ENCODE data around the gene JKAMP.

DNA sequence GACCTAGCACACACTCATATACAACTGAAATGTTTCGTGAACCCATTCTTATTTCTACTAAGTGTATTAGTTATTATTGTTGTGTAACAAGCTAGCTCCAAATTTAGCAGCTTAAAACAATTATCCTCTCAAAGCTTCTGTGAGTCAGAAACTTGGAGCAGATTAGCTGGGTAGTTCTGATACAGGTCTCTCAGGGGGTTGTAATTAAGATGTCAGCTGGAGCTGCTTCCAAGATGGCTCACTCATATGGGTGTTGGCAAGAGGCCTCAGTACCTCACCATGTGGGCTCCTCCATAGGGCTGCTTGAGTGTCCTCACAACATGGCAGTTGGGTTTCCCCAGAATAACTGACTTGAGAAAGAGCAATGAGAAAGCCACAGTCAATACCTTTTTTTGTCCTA, 28.9 kb upstream of the JKAMP start:
- TF ChIP-seq FOXM1 (IDR thresholded peaks at IDR 0.05; ENCODE audit: borderline replicate concordance) (no peak), SP1 (IDR thresholded peaks at IDR 0.05) (no peak), L3MBTL2 (conservative IDR thresholded peaks at IDR 0.05) (no peak)

Data from HEK293T (cell line).